ACHN (cell line): ENCODE data around the gene RUNX3.
"Not testable (repeated sequence)": the region's sequence is repeated elsewhere in the genome, so short reads cannot be mapped to it uniquely, and the experiment has no call there.

Experiments used
- DNase-seq: peaks from one replicate; pipeline ENCODE4 v3.0.0-alpha.2; 2015
- in situ Hi-C: cut with HindIII; loops from 2 replicates; pipeline ENCODE4 v1.10.0; 2017; ENCODE audit warnings: low sequenced_read_pairs, low pct_ligation_motif_present, low pct_unique_long_range_greater_than_20kb

RUNX3 gene

GRCh38 chr1:24930260-24931145, at the start of gene RUNX3:
TSS of gene RUNX3 (minus strand) at chr1:24930276. CDS start at chr1:24929868, 408 bp downstream.
- in situ Hi-C loops = no loop called here
- no peak for DNase-seq

- DNase-seq, in situ Hi-C loops: not testable (repeated sequence)
Measured at GRCh38 chr1:24979232-24979631, 49.2 kb upstream of the RUNX3 start.

GRCh38 chr1:24978383-24979032, 48.4 kb upstream of the RUNX3 start:
- in situ Hi-C loops = no loop called here
- DNase-seq = no peak

GRCh38 chr1:24975391-24975790, 45.3 kb upstream of the RUNX3 start:
- in situ Hi-C loops = no loop called here
- no peak for DNase-seq

- in situ Hi-C loops = no loop called here
Measured at GRCh38 chr1:24973315-24973714, 43.2 kb upstream of the RUNX3 start.

GRCh38 chr1:24972915-24973242, 42.8 kb upstream of the RUNX3 start:
- in situ Hi-C loops = no loop called here
- no peak for DNase-seq

More at GRCh38 chr1:24973315-24973714, 43.2 kb upstream of the RUNX3 start:
- no peak for DNase-seq

GRCh38 chr1:24972221-24972914, 42.3 kb upstream of the RUNX3 start:
- DNase-seq = no peak
- in situ Hi-C loops = no loop called here

GRCh38 chr1:24970926-24971875, 41.1 kb upstream of the RUNX3 start:
- DNase-seq = no peak
- in situ Hi-C loops = no loop called here

- DNase-seq = no peak
- in situ Hi-C loops = no loop called here
Measured at GRCh38 chr1:24970399-24970753, 40.3 kb upstream of the RUNX3 start.

- in situ Hi-C loops = no loop called here
- DNase-seq = no peak
Measured at GRCh38 chr1:24969596-24970398, 39.7 kb upstream of the RUNX3 start.

- in situ Hi-C loops = no loop called here
Measured at GRCh38 chr1:24968941-24969585, 39.0 kb upstream of the RUNX3 start.

GRCh38 chr1:24967962-24968361, 37.9 kb upstream of the RUNX3 start:
- in situ Hi-C loops = no loop called here
- DNase-seq = no peak

More at GRCh38 chr1:24968941-24969585, 39.0 kb upstream of the RUNX3 start:
- no peak for DNase-seq

- in situ Hi-C loops = no loop called here
Measured at GRCh38 chr1:24967555-24967954, 37.5 kb upstream of the RUNX3 start.

GRCh38 chr1:24966724-24967346, 36.8 kb upstream of the RUNX3 start:
- no peak for DNase-seq
- in situ Hi-C loops = no loop called here

More at GRCh38 chr1:24967555-24967954, 37.5 kb upstream of the RUNX3 start:
- no peak for DNase-seq

- no peak for DNase-seq
- in situ Hi-C loops = no loop called here
Measured at GRCh38 chr1:24966121-24966723, 36.1 kb upstream of the RUNX3 start.

GRCh38 chr1:24965571-24965930, 35.5 kb upstream of the RUNX3 start:
- in situ Hi-C loops = no loop called here

More at GRCh38 chr1:24965571-24965930, 35.5 kb upstream of the RUNX3 start:
- no peak for DNase-seq
